ENCODE data around the gene ASS1.

Gene ASS1

GRCh38 chr9:130432362-130432761, 12.4 kb upstream of the ASS1 start:
- DNase-seq = no peak
- WGBS = 85% methylated on average over 11 of the region's 11 CpGs
- Histone ChIP-seq H3K9ac (ENCODE audit: low read length) (no peak overlapping the region), H3K79me1 (replicated peaks; ENCODE audit: low read length, poor library complexity, severe bottlenecking) (no peaks in the 10 kb centered on the region), H2BK120ac (ENCODE audit: low read depth, low read length) (no peak overlapping the region), H2BK5ac (ENCODE audit: low read depth, low read length, poor library complexity, severe bottlenecking) (no peak overlapping the region), H3K27me3 (ENCODE audit: control insufficient read depth in 1 of 2, insufficient read depth in 1 of 2, low read length in 2 of 2) (peaks cover 0 to 27% of the 10 kb centered on the region in 2 experiments), H3K4ac (ENCODE audit: low read depth in 1 of 2, low read length in 2 of 2) (no peak overlapping the region), H2AFZ (ENCODE audit: low read depth, low read length) (no peak overlapping the region), H3K23ac (ENCODE audit: low read length in 2 of 2) (no peak overlapping the region), H3K9me3 (ENCODE audit: control insufficient read depth, low read length) (peaks cover 3% of the 10 kb centered on the region), H3K14ac (ENCODE audit: low read length in 2 of 2) (no peak overlapping the region), H3K27ac (ENCODE audit: low read length, poor library complexity, severe bottlenecking) (no peak overlapping the region), H2BK12ac (ENCODE audit: low read length in 2 of 2) (peak overlapping the region in 1 of 2 experiments; percentile 27), H3K18ac (ENCODE audit: low read depth in 1 of 2, low read length in 2 of 2) (no peak overlapping the region), H2BK15ac (ENCODE audit: low read depth, poor library complexity, severe bottlenecking) (no peak overlapping the region), H3K4me2 (ENCODE audit: low read length, poor library complexity, severe bottlenecking) (no peak overlapping the region), H4K91ac (ENCODE audit: low read length) (no peak overlapping the region), H3K36me3 (ENCODE audit: control insufficient read depth in 1 of 2, insufficient read depth in 2 of 2, low read depth in 1 of 2, low read length in 2 of 2) (peaks cover 0 to 4% of the 10 kb centered on the region in 2 experiments), H3K4me3 (ENCODE audit: insufficient read depth in 1 of 2, low read depth in 1 of 2, low read length in 2 of 2) (peak overlapping the region in 1 of 2 experiments; percentile 28), H4K8ac (ENCODE audit: low read length) (no peak overlapping the region), H2AK5ac (ENCODE audit: low read length, severe bottlenecking) (no peak overlapping the region), H3K4me1 (ENCODE audit: control insufficient read depth, insufficient read depth, low read depth, low read length) (peaks cover 20% of the 10 kb centered on the region)

GRCh38 chr9:130432796-130433167, 12.0 kb upstream of the ASS1 start:
- 68% methylated on average over 16 of the region's 16 CpGs for WGBS

GRCh38 chr9:130433168-130433946, 11.4 kb upstream of the ASS1 start:
- Histone ChIP-seq H3K14ac (ENCODE audit: low read length in 2 of 2) (peak overlapping the region in 1 of 2 experiments; percentile 19), H3K4ac (ENCODE audit: low read depth in 1 of 2, low read length in 2 of 2) (peak overlapping the region in 1 of 2 experiments; percentile 76), H2BK12ac (ENCODE audit: low read length in 2 of 2) (peak overlapping the region in 1 of 2 experiments; percentile 68), H3K27ac (ENCODE audit: low read length, poor library complexity, severe bottlenecking) (no peak overlapping the region), H4K91ac (ENCODE audit: low read length) (peak overlapping the region; percentile 11), H3K18ac (ENCODE audit: low read depth in 1 of 2, low read length in 2 of 2) (peak overlapping the region; percentile 45 to 67), H3K4me1 (ENCODE audit: control insufficient read depth, insufficient read depth, low read depth, low read length) (peaks cover 16% of the 10 kb centered on the region), H3K9ac (ENCODE audit: low read length) (no peak overlapping the region), H2AK5ac (ENCODE audit: low read length, severe bottlenecking) (no peak overlapping the region), H3K4me3 (ENCODE audit: insufficient read depth in 1 of 2, low read depth in 1 of 2, low read length in 2 of 2) (peak overlapping the region; percentile 40 to 50), H3K36me3 (ENCODE audit: control insufficient read depth in 1 of 2, insufficient read depth in 2 of 2, low read depth in 1 of 2, low read length in 2 of 2) (peaks cover 0 to 4% of the 10 kb centered on the region in 2 experiments), H3K9me3 (ENCODE audit: control insufficient read depth, low read length) (peaks cover 3% of the 10 kb centered on the region), H2BK15ac (ENCODE audit: low read depth, poor library complexity, severe bottlenecking) (no peak overlapping the region), H2BK120ac (ENCODE audit: low read depth, low read length) (peak overlapping the region; percentile 11), H2AFZ (ENCODE audit: low read depth, low read length) (peak overlapping the region; percentile 84), H3K4me2 (ENCODE audit: low read length, poor library complexity, severe bottlenecking) (peak overlapping the region; percentile 96), H3K79me1 (replicated peaks; ENCODE audit: low read length, poor library complexity, severe bottlenecking) (no peaks in the 10 kb centered on the region), H4K8ac (ENCODE audit: low read length) (peak overlapping the region; percentile 81), H2BK5ac (ENCODE audit: low read depth, low read length, poor library complexity, severe bottlenecking) (no peak overlapping the region), H3K27me3 (ENCODE audit: control insufficient read depth in 1 of 2, insufficient read depth in 1 of 2, low read length in 2 of 2) (peaks cover 0 to 26% of the 10 kb centered on the region in 2 experiments), H3K23ac (ENCODE audit: low read length in 2 of 2) (peak overlapping the region in 1 of 2 experiments; percentile 52)
- peak; percentile 67 for DNase-seq
- WGBS = 5% methylated on average over 92 of the region's 92 CpGs

More at GRCh38 chr9:130432796-130433167, 12.0 kb upstream of the ASS1 start:
- H3K18ac ChIP-seq (ENCODE audit: low read depth in 1 of 2, low read length in 2 of 2) = peak overlapping the region; percentile 45 to 67
- no peaks in the 10 kb centered on the region for H3K79me1 ChIP-seq (replicated peaks; ENCODE audit: low read length, poor library complexity, severe bottlenecking)
- peaks cover 0 to 23% of the 10 kb centered on the region in 2 experiments for H3K27me3 ChIP-seq (ENCODE audit: control insufficient read depth in 1 of 2, insufficient read depth in 1 of 2, low read length in 2 of 2)
- peak overlapping the region; percentile 27 to 63 for H2BK12ac ChIP-seq (ENCODE audit: low read length in 2 of 2)
- no peak overlapping the region for H3K23ac ChIP-seq (ENCODE audit: low read length in 2 of 2)
- no peak overlapping the region for H3K9ac ChIP-seq (ENCODE audit: low read length)
- peak overlapping the region; percentile 96 for H3K4me2 ChIP-seq (ENCODE audit: low read length, poor library complexity, severe bottlenecking)
- H3K14ac ChIP-seq (ENCODE audit: low read length in 2 of 2) = no peak overlapping the region
- H3K4me3 ChIP-seq (ENCODE audit: insufficient read depth in 1 of 2, low read depth in 1 of 2, low read length in 2 of 2) = peak overlapping the region; percentile 40 to 45
- peaks cover 18% of the 10 kb centered on the region for H3K4me1 ChIP-seq (ENCODE audit: control insufficient read depth, insufficient read depth, low read depth, low read length)
- H4K8ac ChIP-seq (ENCODE audit: low read length) = peak overlapping the region; percentile 81
- peak overlapping the region; percentile 11 for H2BK120ac ChIP-seq (ENCODE audit: low read depth, low read length)
- H3K27ac ChIP-seq (ENCODE audit: low read length, poor library complexity, severe bottlenecking) = no peak overlapping the region
- peak overlapping the region in 1 of 2 experiments; percentile 39 for H3K4ac ChIP-seq (ENCODE audit: low read depth in 1 of 2, low read length in 2 of 2)
- no peak overlapping the region for H2BK15ac ChIP-seq (ENCODE audit: low read depth, poor library complexity, severe bottlenecking)
- H2AFZ ChIP-seq (ENCODE audit: low read depth, low read length) = no peak overlapping the region
- no peak overlapping the region for H2BK5ac ChIP-seq (ENCODE audit: low read depth, low read length, poor library complexity, severe bottlenecking)
- peaks cover 0 to 4% of the 10 kb centered on the region in 2 experiments for H3K36me3 ChIP-seq (ENCODE audit: control insufficient read depth in 1 of 2, insufficient read depth in 2 of 2, low read depth in 1 of 2, low read length in 2 of 2)
- H2AK5ac ChIP-seq (ENCODE audit: low read length, severe bottlenecking) = no peak overlapping the region
- peaks cover 3% of the 10 kb centered on the region for H3K9me3 ChIP-seq (ENCODE audit: control insufficient read depth, low read length)
- no peak for DNase-seq
- H4K91ac ChIP-seq (ENCODE audit: low read length) = no peak overlapping the region

- H2BK120ac ChIP-seq (ENCODE audit: low read depth, low read length) = no peak overlapping the region
- no peak overlapping the region for H4K91ac ChIP-seq (ENCODE audit: low read length)
- no peak overlapping the region for H2BK12ac ChIP-seq (ENCODE audit: low read length in 2 of 2)
- no peak overlapping the region for H3K14ac ChIP-seq (ENCODE audit: low read length in 2 of 2)
- H4K8ac ChIP-seq (ENCODE audit: low read length) = no peak overlapping the region
- H3K23ac ChIP-seq (ENCODE audit: low read length in 2 of 2) = no peak overlapping the region
- H3K9ac ChIP-seq (ENCODE audit: low read length) = no peak overlapping the region
- H3K4ac ChIP-seq (ENCODE audit: low read depth in 1 of 2, low read length in 2 of 2) = no peak overlapping the region
- peaks cover 16% of the 10 kb centered on the region for H3K4me1 ChIP-seq (ENCODE audit: control insufficient read depth, insufficient read depth, low read depth, low read length)
- no peak overlapping the region for H2AK5ac ChIP-seq (ENCODE audit: low read length, severe bottlenecking)
- H2AFZ ChIP-seq (ENCODE audit: low read depth, low read length) = no peak overlapping the region
- no peaks in the 10 kb centered on the region for H3K79me1 ChIP-seq (replicated peaks; ENCODE audit: low read length, poor library complexity, severe bottlenecking)
- DNase-seq = no peak
- H3K4me3 ChIP-seq (ENCODE audit: insufficient read depth in 1 of 2, low read depth in 1 of 2, low read length in 2 of 2) = no peak overlapping the region
- peaks cover 0 to 4% of the 10 kb centered on the region in 2 experiments for H3K36me3 ChIP-seq (ENCODE audit: control insufficient read depth in 1 of 2, insufficient read depth in 2 of 2, low read depth in 1 of 2, low read length in 2 of 2)
- no peak overlapping the region for H3K27ac ChIP-seq (ENCODE audit: low read length, poor library complexity, severe bottlenecking)
- H3K4me2 ChIP-seq (ENCODE audit: low read length, poor library complexity, severe bottlenecking) = peak overlapping the region; percentile 96
- no peak overlapping the region for H2BK5ac ChIP-seq (ENCODE audit: low read depth, low read length, poor library complexity, severe bottlenecking)
- H3K27me3 ChIP-seq (ENCODE audit: control insufficient read depth in 1 of 2, insufficient read depth in 1 of 2, low read length in 2 of 2) = peaks cover 0 to 26% of the 10 kb centered on the region in 2 experiments
- no peak overlapping the region for H3K18ac ChIP-seq (ENCODE audit: low read depth in 1 of 2, low read length in 2 of 2)
- H3K9me3 ChIP-seq (ENCODE audit: control insufficient read depth, low read length) = peaks cover 3% of the 10 kb centered on the region
- 51% methylated on average over 9 of the region's 9 CpGs for WGBS
- H2BK15ac ChIP-seq (ENCODE audit: low read depth, poor library complexity, severe bottlenecking) = no peak overlapping the region
Measured at GRCh38 chr9:130433947-130434262, 10.9 kb upstream of the ASS1 start.
